H1 (cell line): ENCODE data around the gene WDR45B. TPM values are rescaled to one million over a fixed set of nuclear protein-coding genes. Genes with fewer than 3 reads are reported as not detected.

Source experiments
- CTCF ChIA-PET: fragments of 300-600 bp; sonication (Branson Sonifier 250); formaldehyde crosslinking; loops from one replicate; lab custom pipeline; 2021; ENCODE audit not compliant: partially characterized antibody; lab: Charles Lee
- POLR2A ChIA-PET: fragments of 300-600 bp; sonication (Branson Sonifier 250); formaldehyde crosslinking; loops from one replicate; lab custom pipeline; 2021; ENCODE audit warnings: inconsistent platforms; ENCODE audit not compliant: partially characterized antibody; lab: Charles Lee
- DNase-seq, 2 experiments: peaks; one replicate each; pipeline versions ENCODE4 v3.0.0 to v3.0.0-alpha.2; 2010 to 2022; ENCODE audit warnings: low spot score in 2 of 2, low read depth in 1 of 2, mixed read lengths in 1 of 2
- FAIRE-seq: peaks from 2 replicates; lab custom pipeline; 2011; peaks lifted over from hg19 to GRCh38; lab: Jason Lieb, UNC
- H2AFZ ChIP-seq: 2 replicates; pipeline ENCODE4 v1.8.1; 2012; ENCODE audit warnings: low read length, inconsistent platforms
- H2AK5ac ChIP-seq: 2 replicates; pipeline ENCODE4 v1.6.1; 2013; ENCODE audit warnings: low read depth, low read length
- H2BK120ac ChIP-seq: replicated peaks from 2 replicates; pipeline ENCODE3; 2013; ENCODE audit warnings: low read depth, low read length, inconsistent platforms
- H2BK12ac ChIP-seq: 2 replicates; pipeline ENCODE4 v1.6.1; 2013; ENCODE audit warnings: low read depth, low read length
- H2BK15ac ChIP-seq: 2 replicates; pipeline ENCODE4 v1.6.1; 2013; ENCODE audit warnings: low read length
- H2BK20ac ChIP-seq: 2 replicates; pipeline ENCODE4 v1.6.1; 2013; ENCODE audit warnings: low read length
- H2BK5ac ChIP-seq: 2 replicates; pipeline ENCODE4 v1.6.1; 2013; ENCODE audit warnings: low read depth, low read length
- H3K14ac ChIP-seq: 2 replicates; pipeline ENCODE4 v1.6.1; 2013; ENCODE audit warnings: inconsistent platforms; ENCODE audit not compliant: insufficient read length
- H3K18ac ChIP-seq: 2 replicates; pipeline ENCODE4 v1.6.1; 2013; ENCODE audit warnings: low read length; ENCODE audit errors: extremely low read depth
- H3K23ac ChIP-seq: 2 replicates; pipeline ENCODE4 v1.6.1; 2013; ENCODE audit warnings: inconsistent platforms; ENCODE audit not compliant: insufficient read length
- H3K23me2 ChIP-seq: 2 replicates; pipeline ENCODE4 v1.6.1; 2013; ENCODE audit warnings: low read depth, low read length
- H3K27ac ChIP-seq: 2 replicates; pipeline ENCODE4 v1.6.1; 2011; ENCODE audit warnings: low read depth, low read length, inconsistent platforms
- H3K27me3 ChIP-seq, 4 experiments: replicated peaks in 1 of 4; 1 replicate in 1 of 4; 2 replicates in 3 of 4; pipeline versions ENCODE4 v1.6.1 to v1.8.1; 2011 to 2013; ENCODE audit warnings: low read length in 3 of 4, mild to moderate bottlenecking in 3 of 4, inconsistent platforms in 2 of 4, mixed read lengths in 2 of 4, moderate library complexity in 1 of 4; ENCODE audit not compliant: control insufficient read depth in 3 of 4, insufficient read depth in 3 of 4; ENCODE audit errors: extremely low read depth in 1 of 4
- H3K36me3 ChIP-seq, 4 experiments: 2 replicates each; pipeline versions ENCODE4 v1.6.1 to v1.8.1; 2011 to 2013; ENCODE audit warnings: mild to moderate bottlenecking in 4 of 4, low read length in 3 of 4, moderate library complexity in 2 of 4, control low read depth in 1 of 4, inconsistent platforms in 1 of 4; ENCODE audit not compliant: insufficient read depth in 4 of 4, control insufficient read depth in 2 of 4
- H3K4ac ChIP-seq: replicated peaks from 2 replicates; pipeline ENCODE3; 2013; ENCODE audit warnings: low read length, low read depth, mixed read lengths, inconsistent platforms; ENCODE audit not compliant: insufficient read length
- H3K4me1 ChIP-seq, 4 experiments: replicated peaks in 1 of 4; 1 replicate in 1 of 4; 2 replicates in 3 of 4; pipeline versions ENCODE4 v1.6.1 to v1.8.1; 2011 to 2013; ENCODE audit warnings: low read length in 3 of 4, inconsistent platforms in 2 of 4, mixed read lengths in 1 of 4; ENCODE audit not compliant: insufficient read depth in 4 of 4, control insufficient read depth in 3 of 4
- H3K4me2 ChIP-seq, 2 experiments: 2 replicates each; pipeline versions ENCODE4 v1.6.1 to v1.8.1; 2011 to 2013; ENCODE audit warnings: low read depth in 2 of 2, low read length in 2 of 2, control low read depth in 1 of 2, inconsistent platforms in 1 of 2, mild to moderate bottlenecking in 1 of 2; ENCODE audit not compliant: insufficient read depth in 1 of 2
- H3K4me3 ChIP-seq, 4 experiments: fragments of 200-600, 300-600 bp in 1 of 4; sonication (generic), shearing (Covaris generic), sonication (Bioruptor Twin) in 1 of 4; 2 replicates each; pipeline versions ENCODE4 v1.5.1 to v1.8.1; 2011 to 2016; ENCODE audit warnings: low read length in 4 of 4, low read depth in 3 of 4, control low read depth in 2 of 4, inconsistent platforms in 2 of 4, mild to moderate bottlenecking in 2 of 4, mixed read lengths in 1 of 4, moderate library complexity in 1 of 4; ENCODE audit not compliant: insufficient read depth in 2 of 4; ENCODE audit errors: extremely low read depth in 1 of 4
- H3K56ac ChIP-seq: replicated peaks from 2 replicates; pipeline ENCODE3; 2013; ENCODE audit warnings: low read depth, mild to moderate bottlenecking, mixed read lengths, low read length, inconsistent platforms; ENCODE audit not compliant: insufficient read length
- H3K79me1 ChIP-seq: 2 replicates; pipeline ENCODE4 v1.6.1; 2013; ENCODE audit warnings: low read depth, low read length, control low read depth
- H3K79me2 ChIP-seq, 2 experiments: 2 replicates each; pipeline versions ENCODE4 v1.6.1 to v1.8.1; 2012 to 2013; ENCODE audit warnings: low read length in 2 of 2, mild to moderate bottlenecking in 2 of 2, inconsistent platforms in 1 of 2; ENCODE audit not compliant: insufficient read depth in 2 of 2, control insufficient read depth in 1 of 2
- H3K9ac ChIP-seq, 4 experiments: replicated peaks in 1 of 4; 1 replicate in 1 of 4; 2 replicates in 3 of 4; pipeline versions ENCODE4 v1.6.1 to v1.8.1; 2011 to 2013; ENCODE audit warnings: low read depth in 3 of 4, low read length in 3 of 4, control low read depth in 2 of 4, mild to moderate bottlenecking in 2 of 4, moderate library complexity in 2 of 4, inconsistent platforms in 1 of 4; ENCODE audit errors: extremely low read depth in 1 of 4
- H3K9me3 ChIP-seq, 2 experiments: 2 replicates each; pipeline versions ENCODE4 v1.6.1 to v1.8.1; 2012 to 2013; ENCODE audit warnings: mild to moderate bottlenecking in 2 of 2, moderate library complexity in 2 of 2, control low read depth in 1 of 2, inconsistent platforms in 1 of 2, low read depth in 1 of 2, low read length in 1 of 2, mixed read lengths in 1 of 2; ENCODE audit not compliant: insufficient read depth in 2 of 2
- H4K20me1 ChIP-seq, 2 experiments: replicated peaks in 1 of 2; 2 replicates each; pipeline versions ENCODE3 to v1.8.1; 2011 to 2013; ENCODE audit warnings: inconsistent platforms in 2 of 2, low read length in 2 of 2, mild to moderate bottlenecking in 1 of 2; ENCODE audit not compliant: insufficient read depth in 2 of 2, control insufficient read depth in 1 of 2
- H4K5ac ChIP-seq: 2 replicates; pipeline ENCODE4 v1.6.1; 2013; ENCODE audit warnings: low read length, low read depth, mixed read lengths, inconsistent platforms; ENCODE audit not compliant: insufficient read length
- H4K8ac ChIP-seq: 2 replicates; pipeline ENCODE4 v1.8.0; 2013; ENCODE audit warnings: mild to moderate bottlenecking, moderate library complexity, low read length, inconsistent platforms; ENCODE audit not compliant: insufficient read depth; ENCODE audit errors: extremely low read depth
- H4K91ac ChIP-seq: replicated peaks from 2 replicates; pipeline ENCODE3; 2013; ENCODE audit warnings: low read length, mixed read lengths, inconsistent platforms; ENCODE audit not compliant: insufficient read length
- CEBPB ChIP-seq: IDR thresholded peaks from 2 replicates; pipeline ENCODE4 v1.6.1; 2012; ENCODE audit warnings: low read depth, low read length
- MAFK ChIP-seq: IDR thresholded peaks from 2 replicates; pipeline ENCODE4 v1.6.1; 2012; ENCODE audit warnings: low read depth, mild to moderate bottlenecking, improper control_type of control experiment, low read length
- WGBS, 2 experiments: shearing (Covaris generic) in 1 of 2; methylation state at CpG; one replicate each; pipeline versions ENCODE4 v1.1.6 to v1.1.7; 2013 to 2015; ENCODE audit warnings: low lambda C conversion rate in 2 of 2, mixed read lengths in 2 of 2, inconsistent platforms in 1 of 2, low coverage in 1 of 2, missing lambda C conversion rate in 1 of 2; ENCODE audit not compliant: insufficient replicate concordance in 2 of 2, insufficient coverage in 1 of 2, insufficient read length in 1 of 2; ENCODE audit errors: extremely low coverage in 1 of 2, missing lambda C conversion rate in 1 of 2; 5-methylcytosine and 5-hydroxymethylcytosine counted together
- polyA plus RNA-seq, 7 experiments: library from polyadenylated mRNA; depleted of rRNA in 3 of 7; stranded (reverse) in 5 of 7; unstranded in 2 of 7; fragments of >200 nt in 5 of 7; fragments of 200-250 nt in 2 of 7; gene quantifications; 1 replicate in 5 of 7; 2 replicates in 1 of 7; 4 replicates in 1 of 7; pipeline versions ENCODE4 v1.2.1 to v1.2.3, GENCODE V29; 2011 to 2013; ENCODE audit warnings: missing spikeins in 2 of 7, mixed read lengths in 2 of 7
- total RNA-seq: library from RNA; stranded (reverse); fragmentation: NEBNext Ultra II Directional; extraction: Animal tissue kit (Norgen Biotek cat#: 25700); gene quantifications from 2 replicates; pipeline ENCODE4 v1.2.1, GENCODE V29; 2021

Gene WDR45B
- total and polyA plus RNA-seq, 2 of the 8 experiments (the other 6 are each of a cell fraction or from before 2014, with no cell fraction given), result 82.0 to 100 TPM

GRCh38 chr17:82611140-82612058 is 36.8 kb downstream of the WDR45B start:
- Histone ChIP-seq H3K23ac (no peak overlapping the region), H3K36me3 (peaks cover 9 to 20% (median 16%) of the 10 kb centered on the region in 4 experiments; a peak in 7 of 8 replicates), H3K79me1 (no peaks in the 10 kb centered on the region), H4K5ac (no peak overlapping the region), H2BK5ac (no peak overlapping the region), H3K9ac (no peak overlapping the region), H3K56ac (no peak overlapping the region), H3K23me2 (no peaks in the 10 kb centered on the region), H3K27me3 (no peaks in the 10 kb centered on the region), H3K4me3 (no peak overlapping the region), H3K4ac (no peak overlapping the region), H4K91ac (no peak overlapping the region), H3K4me1 (0 out of 7 replicates have a peak, but pooled peaks cover 0 to 1% (median 0%) of the 10 kb centered on the region in 4 experiments), H2BK120ac (no peak overlapping the region), H3K18ac (no peak overlapping the region), H3K9me3 (peaks cover 0 to 2% of the 10 kb centered on the region in 2 experiments; a peak in 1 of 4 replicates), H3K79me2 (no peaks in the 10 kb centered on the region), H2AFZ (no peak overlapping the region)
- CTCF ChIA-PET, result interaction anchor here (0.5 to 1.8 kb wide), 4 partner anchors 28 to 1409 kb away, joined by 3 to 6 read pairs (median 4); no protein-coding TSS in a partner anchor
- POLR2A ChIA-PET, result no interaction called here
- no peak for FAIRE-seq
- WGBS, 2 experiments, result 92% methylated on average over 20 of the region's 21 CpGs; no CpG with 5 or more reads in 1 of the 2 experiments
- peak; percentile 36; the same call in 1 of the 2 replicates for TF ChIP-seq CEBPB
- TF ChIP-seq MAFK, result no peak
- TF ChIP-seq, all 59 proteins: peak for 1
- H4K20me1 ChIP-seq, result peaks cover 0 to 6% of the 10 kb centered on the region in 2 experiments
- no peak overlapping the region for H3K27ac ChIP-seq
- H2BK12ac ChIP-seq, result no peak overlapping the region
- no peak overlapping the region for H2BK15ac ChIP-seq
- no peak overlapping the region for H3K14ac ChIP-seq
- no peak overlapping the region for H3K4me2 ChIP-seq
- H2AK5ac ChIP-seq, result no peak overlapping the region
- H2BK20ac ChIP-seq, result no peak overlapping the region
- DNase-seq, result no peak
- no peak overlapping the region for H4K8ac ChIP-seq
